Measurements from ENCODE around the gene SCAMP5. TPM values are rescaled to one million over a fixed set of nuclear protein-coding genes. Genes with fewer than 3 reads are reported as not detected.

Gene SCAMP5
- total RNA-seq, 2 donors from 2014 or later, result 21.9 to 33.5 TPM

GRCh38 chr15:74956648-74957475, 38.5 kb upstream of the SCAMP5 start, which contains the start of gene RPP25:
Gene RPP25, minus strand, starts transcription at chr15:74956772. Its CDS starts 189 bp downstream, at chr15:74956583.
- no peak within 1 kb of the TSS for H3K27ac ChIP-seq (ENCODE audit: low read depth, low read length)

GRCh38 chr15:74957476-74958035, 37.8 kb upstream of the SCAMP5 start:
- peaks cover 64% of the 10 kb centered on the region for H3K27me3 ChIP-seq (ENCODE audit: control insufficient read depth, insufficient read depth, low read length, poor library complexity, severe bottlenecking)
- no peaks in the 10 kb centered on the region for H3K9me3 ChIP-seq (ENCODE audit: control insufficient read depth, low read length)
- Mint-ChIP-seq H3K27me3 (ENCODE audit: insufficient read depth) (peaks cover 72% of the 10 kb centered on the region), H3K36me3 (ENCODE audit: low read depth) (no peaks in the 10 kb centered on the region), H3K4me1 (peaks cover 24% of the 10 kb centered on the region), H3K27ac (no peak overlapping the region), H3K9me3 (no peaks in the 10 kb centered on the region), H3K4me3 (peak overlapping the region; percentile 63)
- DNase-seq, result peak; percentile 75
- WGBS, 2 experiments (ENCODE audit: insufficient coverage in 1 of 2, insufficient read length in 1 of 2), result 3 to 7% methylated on average over 15 to 26 of the region's 28 CpGs
- peak overlapping the region; percentile 86 for H3K4me3 ChIP-seq (ENCODE audit: low read length)
- H3K9ac ChIP-seq (ENCODE audit: extremely low read depth, low read length, poor library complexity, severe bottlenecking), result no peak overlapping the region
- H3K27ac ChIP-seq (ENCODE audit: low read depth, low read length), result no peak overlapping the region
- peaks cover 12% of the 10 kb centered on the region for H3K4me1 ChIP-seq (ENCODE audit: control insufficient read depth, insufficient read depth, low read length)
- no peak for TF ChIP-seq CTCF (conservative IDR thresholded peaks at IDR 0.05)
- H3K36me3 ChIP-seq (ENCODE audit: control insufficient read depth, insufficient read depth, low read length), result no peaks in the 10 kb centered on the region

More at GRCh38 chr15:74956648-74957475, 38.5 kb upstream of the SCAMP5 start, which contains the start of gene RPP25:
- Histone ChIP-seq H3K4me1 (ENCODE audit: control insufficient read depth, insufficient read depth, low read length) (peaks cover 12% of the 10 kb centered on the region), H3K27me3 (ENCODE audit: control insufficient read depth, insufficient read depth, low read length, poor library complexity, severe bottlenecking) (peaks cover 58% of the 10 kb centered on the region), H3K9ac (ENCODE audit: extremely low read depth, low read length, poor library complexity, severe bottlenecking) (peak within 1 kb of the TSS; percentile 34), H3K36me3 (ENCODE audit: control insufficient read depth, insufficient read depth, low read length) (no peaks in the 10 kb centered on the region), H3K4me3 (ENCODE audit: low read length) (peak within 1 kb of the TSS; percentile 86), H3K9me3 (ENCODE audit: control insufficient read depth, low read length) (no peaks in the 10 kb centered on the region)
- no peaks in the 10 kb centered on the region for H3K36me3 Mint-ChIP-seq (ENCODE audit: low read depth)
- WGBS, 2 experiments (ENCODE audit: insufficient coverage in 1 of 2, insufficient read length in 1 of 2), result 0% methylated on average over 45 to 83 of the region's 83 CpGs
- H3K27ac Mint-ChIP-seq, result no peak within 1 kb of the TSS
- H3K4me3 Mint-ChIP-seq, result peak within 1 kb of the TSS; percentile 63
- no peak for TF ChIP-seq CTCF (conservative IDR thresholded peaks at IDR 0.05)
- peak; percentile 92 for DNase-seq
- H3K4me1 Mint-ChIP-seq, result peaks cover 24% of the 10 kb centered on the region
- peaks cover 66% of the 10 kb centered on the region for H3K27me3 Mint-ChIP-seq (ENCODE audit: insufficient read depth)
- H3K9me3 Mint-ChIP-seq, result no peaks in the 10 kb centered on the region

- 0 to 1% methylated on average over 15 to 28 of the region's 28 CpGs for WGBS, 2 experiments (ENCODE audit: insufficient coverage in 1 of 2, insufficient read length in 1 of 2)
- H3K9ac ChIP-seq (ENCODE audit: extremely low read depth, low read length, poor library complexity, severe bottlenecking), result no peak overlapping the region
- H3K27ac ChIP-seq (ENCODE audit: low read depth, low read length), result no peak overlapping the region
- peak; percentile 59 for TF ChIP-seq CTCF (conservative IDR thresholded peaks at IDR 0.05)
- peaks cover 24% of the 10 kb centered on the region for H3K4me1 Mint-ChIP-seq
- H3K4me3 ChIP-seq (ENCODE audit: low read length), result peak overlapping the region; percentile 81
- peaks cover 66% of the 10 kb centered on the region for H3K27me3 ChIP-seq (ENCODE audit: control insufficient read depth, insufficient read depth, low read length, poor library complexity, severe bottlenecking)
- no peaks in the 10 kb centered on the region for H3K36me3 ChIP-seq (ENCODE audit: control insufficient read depth, insufficient read depth, low read length)
- no peaks in the 10 kb centered on the region for H3K36me3 Mint-ChIP-seq (ENCODE audit: low read depth)
- no peaks in the 10 kb centered on the region for H3K9me3 ChIP-seq (ENCODE audit: control insufficient read depth, low read length)
- peaks cover 12% of the 10 kb centered on the region for H3K4me1 ChIP-seq (ENCODE audit: control insufficient read depth, insufficient read depth, low read length)
- no peaks in the 10 kb centered on the region for H3K9me3 Mint-ChIP-seq
- H3K4me3 Mint-ChIP-seq, result peak overlapping the region; percentile 63
- DNase-seq, result peak; percentile 83
- H3K27ac Mint-ChIP-seq, result no peak overlapping the region
- H3K27me3 Mint-ChIP-seq (ENCODE audit: insufficient read depth), result peaks cover 78% of the 10 kb centered on the region
Observed at GRCh38 chr15:74958320-74958907, 36.9 kb upstream of the SCAMP5 start.

Data from endodermal cell (in vitro differentiated cells).